Measurements from ENCODE around the gene CD4. TPM values are rescaled to one million over a fixed set of nuclear protein-coding genes. Genes with fewer than 3 reads are reported as not detected.

CD4 gene
- total and polyA plus RNA-seq, 12 donors: 2.4 to 52.8 (median 24.3) TPM

DNA sequence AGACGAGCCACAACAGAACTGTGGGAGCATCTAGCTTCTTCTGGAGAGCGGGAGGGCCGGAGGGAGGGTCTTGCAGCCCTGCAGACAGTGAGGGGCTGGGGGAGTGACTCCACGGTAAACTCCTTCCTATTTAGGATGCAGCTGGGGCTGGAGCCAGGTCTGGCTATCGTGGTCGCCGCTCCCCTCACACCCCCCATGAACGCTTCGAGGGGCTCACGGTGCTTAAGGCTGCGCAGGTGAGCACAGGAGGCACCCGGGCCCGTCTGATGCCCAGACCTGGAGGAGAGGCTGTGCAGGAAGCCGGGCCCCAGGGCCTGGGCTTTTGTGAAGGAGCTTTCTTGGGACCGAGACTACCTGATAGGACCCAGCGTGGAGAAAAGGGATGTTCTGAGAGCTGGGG is 47.5 kb downstream of the CD4 start:
- TF ChIP-seq, protein P1, sequence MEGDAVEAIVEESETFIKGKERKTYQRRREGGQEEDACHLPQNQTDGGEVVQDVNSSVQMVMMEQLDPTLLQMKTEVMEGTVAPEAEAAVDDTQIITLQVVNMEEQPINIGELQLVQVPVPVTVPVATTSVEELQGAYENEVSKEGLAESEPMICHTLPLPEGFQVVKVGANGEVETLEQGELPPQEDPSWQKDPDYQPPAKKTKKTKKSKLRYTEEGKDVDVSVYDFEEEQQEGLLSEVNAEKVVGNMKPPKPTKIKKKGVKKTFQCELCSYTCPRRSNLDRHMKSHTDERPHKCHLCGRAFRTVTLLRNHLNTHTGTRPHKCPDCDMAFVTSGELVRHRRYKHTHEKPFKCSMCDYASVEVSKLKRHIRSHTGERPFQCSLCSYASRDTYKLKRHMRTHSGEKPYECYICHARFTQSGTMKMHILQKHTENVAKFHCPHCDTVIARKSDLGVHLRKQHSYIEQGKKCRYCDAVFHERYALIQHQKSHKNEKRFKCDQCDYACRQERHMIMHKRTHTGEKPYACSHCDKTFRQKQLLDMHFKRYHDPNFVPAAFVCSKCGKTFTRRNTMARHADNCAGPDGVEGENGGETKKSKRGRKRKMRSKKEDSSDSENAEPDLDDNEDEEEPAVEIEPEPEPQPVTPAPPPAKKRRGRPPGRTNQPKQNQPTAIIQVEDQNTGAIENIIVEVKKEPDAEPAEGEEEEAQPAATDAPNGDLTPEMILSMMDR (IDR thresholded peaks at IDR 0.05): no peak
- no peaks in the 10 kb centered on the region for H3K9me3 ChIP-seq (replicated peaks in 1 of 3)
- H3K4me1 ChIP-seq (replicated peaks in 1 of 2): peaks cover 3 to 10% of the 10 kb centered on the region in 2 donors
- WGBS, 4 donors: 78 to 94% (median 85%) methylated on average over 13 to 16 of the region's 16 CpGs
- DNase-seq: no peak
- no peaks in the 10 kb centered on the region for H3K27me3 ChIP-seq
- no peak overlapping the region for H3K27ac ChIP-seq
- intact Hi-C loops (cut with DNase I): loop anchor here in 1 of 2 donors (5.0 kb wide), 1 partner anchor 210 kb away; no protein-coding TSS in a partner anchor
- peaks cover 0 to 30% of the 10 kb centered on the region in 2 donors for H3K36me3 ChIP-seq (replicated peaks in 1 of 2)
- no peak overlapping the region for H3K4me3 ChIP-seq

DNA sequence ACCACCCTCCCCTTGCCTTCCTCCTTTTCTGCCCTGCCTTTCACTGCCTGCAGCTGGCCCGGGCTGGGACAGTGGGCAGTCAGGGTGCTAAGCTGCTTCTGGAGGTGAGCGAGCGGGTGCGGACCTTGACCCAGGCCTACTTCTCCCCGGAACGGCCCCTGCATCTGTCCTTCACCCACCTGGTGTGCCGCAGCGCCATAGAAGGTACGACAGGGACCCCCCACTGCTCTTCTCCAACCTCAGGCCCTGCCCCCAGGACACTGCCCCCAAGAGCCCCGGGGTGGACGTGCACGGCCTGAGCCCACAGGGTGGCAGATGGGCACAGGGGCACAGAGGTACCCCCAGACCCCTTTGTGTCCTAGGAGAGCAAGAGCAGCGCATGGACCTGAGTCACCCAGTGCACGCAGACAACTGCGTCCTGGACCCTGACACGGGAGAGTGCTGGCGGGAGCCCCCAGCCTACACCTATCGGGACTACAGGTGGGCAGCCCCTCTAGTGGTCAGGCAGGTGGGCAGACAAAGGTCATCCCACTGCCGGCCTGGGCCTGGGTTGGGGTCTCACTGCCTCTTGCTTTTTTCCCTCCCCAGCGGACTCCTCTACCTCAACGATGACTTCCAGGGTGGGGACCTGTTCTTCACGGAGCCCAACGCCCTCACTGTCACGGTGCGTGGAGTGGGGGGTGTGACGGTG is 48.2 kb downstream of the CD4 start:
- DNase-seq: no peak
- peaks cover 0 to 30% of the 10 kb centered on the region in 2 donors for H3K36me3 ChIP-seq (replicated peaks in 1 of 2)
- H3K27me3 ChIP-seq: no peaks in the 10 kb centered on the region
- 82 to 93% (median 91%) methylated on average over 19 to 26 of the region's 26 CpGs for WGBS, 4 donors
- intact Hi-C loops (cut with DNase I): loop anchor here in 1 of 2 donors (5.0 kb wide), 1 partner anchor 210 kb away; no protein-coding TSS in a partner anchor
- TF ChIP-seq, protein P1 (IDR thresholded peaks at IDR 0.05): no peak
- no peak for TF ChIP-seq POLR2A (IDR thresholded peaks at IDR 0.05)
- H3K27ac ChIP-seq: no peak overlapping the region
- H3K9me3 ChIP-seq (replicated peaks in 1 of 3): no peaks in the 10 kb centered on the region
- H3K4me1 ChIP-seq (replicated peaks in 1 of 2): peaks cover 3 to 10% of the 10 kb centered on the region in 2 donors
- H3K4me3 ChIP-seq: no peak overlapping the region

DNA sequence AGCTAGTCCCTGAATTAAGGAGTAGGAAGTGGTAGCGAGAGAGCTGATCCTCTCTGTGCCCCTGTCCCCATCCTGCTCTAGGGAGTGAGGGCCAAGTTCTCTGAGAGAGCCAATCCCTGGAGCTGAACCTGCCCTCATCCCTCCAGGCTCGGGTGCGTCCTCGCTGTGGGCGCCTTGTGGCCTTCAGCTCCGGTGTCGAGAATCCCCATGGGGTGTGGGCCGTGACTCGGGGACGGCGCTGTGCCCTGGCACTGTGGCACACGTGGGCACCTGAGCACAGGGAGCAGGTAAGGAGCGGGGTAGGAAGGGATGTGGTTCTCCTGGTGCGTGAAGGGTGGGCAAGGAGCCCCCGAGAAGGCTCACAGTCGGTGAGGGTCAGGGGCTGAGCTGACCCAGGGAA is 49.5 kb downstream of the CD4 start:
- H3K27ac ChIP-seq: no peak overlapping the region
- no peak overlapping the region for H3K4me3 ChIP-seq
- TF ChIP-seq POLR2A (IDR thresholded peaks at IDR 0.05): no peak
- TF ChIP-seq, protein P1 (IDR thresholded peaks at IDR 0.05): no peak
- no peak for DNase-seq
- 87 to 92% (median 90%) methylated on average over 16 of the region's 16 CpGs for WGBS, 4 donors
- H3K4me1 ChIP-seq (replicated peaks in 1 of 2): peaks cover 0 to under 1% of the 10 kb centered on the region in 2 donors
- peaks cover 0 to 22% of the 10 kb centered on the region in 2 donors for H3K36me3 ChIP-seq (replicated peaks in 1 of 2)
- intact Hi-C loops (cut with DNase I): loop anchor here in 1 of 2 donors (5.0 kb wide), 1 partner anchor 212 kb away; no protein-coding TSS in a partner anchor
- H3K27me3 ChIP-seq: no peaks in the 10 kb centered on the region
- H3K9me3 ChIP-seq (replicated peaks in 1 of 3): no peaks in the 10 kb centered on the region

DNA sequence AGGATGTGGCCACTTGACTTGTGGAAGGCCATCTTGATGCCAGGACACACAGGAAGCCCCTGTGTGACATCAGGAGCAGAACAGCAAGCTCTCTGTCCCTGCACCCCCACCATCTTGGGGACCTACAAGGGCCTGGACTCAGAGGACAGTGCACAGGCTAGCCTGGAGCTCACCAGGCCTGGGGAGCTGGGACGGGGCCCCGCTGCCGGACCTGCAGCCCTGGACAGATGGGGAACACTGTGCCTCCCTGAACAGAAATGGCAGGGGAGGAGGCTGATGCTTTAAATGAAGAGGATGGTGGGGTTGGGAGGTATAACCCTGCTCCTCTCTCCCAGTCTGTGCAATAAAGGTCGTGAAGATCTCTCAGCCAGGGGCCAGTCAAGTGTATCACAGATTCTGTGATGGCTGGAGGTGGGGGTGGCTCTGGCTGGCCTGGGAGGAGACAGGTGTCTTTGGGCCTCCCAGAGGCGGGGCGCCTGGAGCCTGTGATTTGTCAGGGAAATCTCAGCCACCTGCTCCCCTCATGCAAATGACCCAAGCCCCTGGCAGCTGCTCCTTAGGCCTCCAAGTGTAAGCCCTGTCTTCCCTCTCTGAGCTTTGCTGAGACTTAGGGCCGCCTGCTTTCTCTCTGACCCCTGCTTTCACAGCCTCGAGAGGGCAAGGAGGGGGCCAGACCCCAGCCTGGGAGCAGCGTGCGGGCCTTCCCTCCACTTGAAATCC is 50.3 kb downstream of the CD4 start:
- H3K9me3 ChIP-seq (replicated peaks in 1 of 3): no peaks in the 10 kb centered on the region
- no peaks in the 10 kb centered on the region for H3K27me3 ChIP-seq
- H3K4me1 ChIP-seq (replicated peaks in 1 of 2): no peaks in the 10 kb centered on the region
- DNase-seq: no peak
- no peak overlapping the region for H3K4me3 ChIP-seq
- no peak overlapping the region for H3K27ac ChIP-seq
- intact Hi-C loops (cut with DNase I): loop anchor here in 1 of 2 donors (5.0 kb wide), 1 partner anchor 212 kb away; no protein-coding TSS in a partner anchor
- WGBS, 4 donors: 68 to 87% (median 80%) methylated on average over 5 to 10 of the region's 10 CpGs
- H3K36me3 ChIP-seq (replicated peaks in 1 of 2): peaks cover 0 to 21% of the 10 kb centered on the region in 2 donors
- TF ChIP-seq POLR2A (IDR thresholded peaks at IDR 0.05): no peak

Measured in adrenal gland (tissue), 12 donors.